ENCODE data around the gene NFATC1.

NFATC1 gene

DNA sequence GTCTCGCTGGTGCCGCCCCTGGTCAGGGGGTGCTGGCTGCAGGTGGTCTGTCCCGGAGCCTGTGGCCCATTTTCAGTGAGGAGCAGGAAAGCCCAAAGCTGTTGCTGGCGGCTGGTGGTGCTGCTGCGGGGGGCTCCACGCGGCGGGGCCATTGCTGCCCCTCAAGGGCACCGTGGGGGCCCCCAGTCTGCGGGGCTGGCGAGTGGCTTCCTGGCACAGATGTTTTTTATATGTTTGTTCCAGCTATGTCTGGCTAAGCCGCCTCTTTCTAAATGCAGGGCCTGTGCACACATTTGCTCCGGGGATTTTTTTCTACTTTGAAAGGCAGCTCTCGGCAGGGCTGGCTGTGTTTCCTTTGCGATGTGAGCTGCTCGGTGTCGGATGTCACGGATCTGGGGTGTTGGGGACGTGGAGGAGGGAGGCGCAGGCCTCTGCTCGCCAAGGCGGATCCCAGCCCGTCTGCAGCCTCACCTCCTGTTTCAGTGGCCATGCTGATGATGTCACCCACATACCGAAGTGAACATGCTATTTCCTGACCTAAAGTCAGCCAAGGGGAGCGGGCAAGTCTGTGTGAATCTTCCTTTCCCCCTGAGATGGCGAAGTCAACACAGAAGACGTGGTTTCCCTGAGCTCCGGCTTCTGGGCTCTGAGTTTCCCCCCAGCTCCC lies 171.9 kb downstream of the NFATC1 start:
- no peaks in the 10 kb centered on the region for H3K36me3 ChIP-seq
- H3K27ac ChIP-seq, result no peak overlapping the region
- TF ChIP-seq, protein P1, sequence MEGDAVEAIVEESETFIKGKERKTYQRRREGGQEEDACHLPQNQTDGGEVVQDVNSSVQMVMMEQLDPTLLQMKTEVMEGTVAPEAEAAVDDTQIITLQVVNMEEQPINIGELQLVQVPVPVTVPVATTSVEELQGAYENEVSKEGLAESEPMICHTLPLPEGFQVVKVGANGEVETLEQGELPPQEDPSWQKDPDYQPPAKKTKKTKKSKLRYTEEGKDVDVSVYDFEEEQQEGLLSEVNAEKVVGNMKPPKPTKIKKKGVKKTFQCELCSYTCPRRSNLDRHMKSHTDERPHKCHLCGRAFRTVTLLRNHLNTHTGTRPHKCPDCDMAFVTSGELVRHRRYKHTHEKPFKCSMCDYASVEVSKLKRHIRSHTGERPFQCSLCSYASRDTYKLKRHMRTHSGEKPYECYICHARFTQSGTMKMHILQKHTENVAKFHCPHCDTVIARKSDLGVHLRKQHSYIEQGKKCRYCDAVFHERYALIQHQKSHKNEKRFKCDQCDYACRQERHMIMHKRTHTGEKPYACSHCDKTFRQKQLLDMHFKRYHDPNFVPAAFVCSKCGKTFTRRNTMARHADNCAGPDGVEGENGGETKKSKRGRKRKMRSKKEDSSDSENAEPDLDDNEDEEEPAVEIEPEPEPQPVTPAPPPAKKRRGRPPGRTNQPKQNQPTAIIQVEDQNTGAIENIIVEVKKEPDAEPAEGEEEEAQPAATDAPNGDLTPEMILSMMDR (IDR thresholded peaks at IDR 0.05), result no peak
- H3K9me3 ChIP-seq, result no peaks in the 10 kb centered on the region
- H3K4me3 ChIP-seq (ENCODE audit: low read depth in 1 of 2, low read length in 1 of 2), result no peak overlapping the region
- peaks cover 0 to 10% of the 10 kb centered on the region in 2 experiments for H3K4me1 ChIP-seq (ENCODE audit: control insufficient read depth in 1 of 2, insufficient read depth in 1 of 2, low read depth in 1 of 2, low read length in 1 of 2)
- H3K27me3 ChIP-seq, result no peaks in the 10 kb centered on the region

DNA sequence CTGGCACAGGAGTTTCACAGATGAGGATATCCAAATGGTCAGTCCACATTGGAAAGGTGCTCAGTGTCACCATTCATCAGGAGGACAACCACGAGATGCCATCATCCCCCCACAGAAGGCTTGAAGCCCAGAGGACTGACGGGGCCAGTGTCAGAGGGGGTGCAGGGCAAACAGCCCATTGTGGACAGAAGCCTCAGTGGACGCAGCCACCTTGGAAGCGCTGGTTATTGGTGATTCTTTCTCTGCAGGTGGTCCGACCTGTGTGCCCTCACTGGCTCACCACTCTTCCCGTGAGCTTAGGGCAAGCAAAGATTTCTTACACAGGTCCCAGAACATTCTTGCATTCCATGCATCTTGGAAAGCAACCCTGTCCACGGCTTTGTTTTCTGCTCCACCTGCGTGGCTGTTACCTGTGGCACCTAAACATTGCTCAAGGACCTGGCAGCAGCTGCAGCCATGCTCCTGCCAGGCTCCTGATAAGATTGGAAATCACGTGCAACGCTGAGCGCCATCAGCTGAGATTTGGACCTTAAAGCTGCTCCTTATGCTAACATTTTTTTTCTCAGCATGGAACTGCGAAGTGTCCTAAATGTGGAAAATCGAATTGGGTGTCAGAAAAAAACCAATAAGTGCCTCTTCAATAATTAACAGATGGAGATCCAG lies 172.9 kb downstream of the NFATC1 start:
- TF ChIP-seq, protein P1 (IDR thresholded peaks at IDR 0.05), result no peak
- H3K4me1 ChIP-seq (ENCODE audit: control insufficient read depth in 1 of 2, insufficient read depth in 1 of 2, low read depth in 1 of 2, low read length in 1 of 2), result peaks cover 0 to 10% of the 10 kb centered on the region in 2 experiments
- H3K27ac ChIP-seq, result no peak overlapping the region
- no peaks in the 10 kb centered on the region for H3K9me3 ChIP-seq
- no peaks in the 10 kb centered on the region for H3K27me3 ChIP-seq
- H3K4me3 ChIP-seq (ENCODE audit: low read depth in 1 of 2, low read length in 1 of 2), result no peak overlapping the region
- H3K36me3 ChIP-seq, result no peaks in the 10 kb centered on the region

DNA sequence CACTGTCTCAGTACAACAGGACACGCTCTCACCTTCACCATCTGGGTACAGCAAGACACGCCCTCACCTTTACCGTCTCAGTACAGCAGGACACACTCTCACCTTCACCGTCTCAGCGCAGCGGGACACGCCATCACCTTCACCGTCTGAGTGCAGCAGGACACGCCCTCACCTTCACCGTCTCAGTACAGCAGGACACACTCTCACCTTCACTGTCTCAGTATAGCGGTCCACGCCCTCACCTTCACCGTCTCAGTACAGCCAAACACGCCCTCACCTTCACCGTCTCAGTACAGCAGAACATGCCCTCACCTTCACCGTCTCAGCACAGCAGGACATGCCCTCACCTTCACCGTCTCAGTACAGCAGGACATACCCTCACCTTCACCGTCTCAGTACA lies 174.0 kb downstream of the NFATC1 start:
- Histone ChIP-seq H3K27ac (no peak overlapping the region), H3K27me3 (no peaks in the 10 kb centered on the region), H3K9me3 (no peaks in the 10 kb centered on the region), H3K4me1 (ENCODE audit: control insufficient read depth in 1 of 2, insufficient read depth in 1 of 2, low read depth in 1 of 2, low read length in 1 of 2) (peaks cover under 1 to 11% of the 10 kb centered on the region in 2 experiments), H3K4me3 (ENCODE audit: low read depth in 1 of 2, low read length in 1 of 2) (no peak overlapping the region), H3K36me3 (no peaks in the 10 kb centered on the region)
- TF ChIP-seq, protein P1 (IDR thresholded peaks at IDR 0.05), result no peak

DNA sequence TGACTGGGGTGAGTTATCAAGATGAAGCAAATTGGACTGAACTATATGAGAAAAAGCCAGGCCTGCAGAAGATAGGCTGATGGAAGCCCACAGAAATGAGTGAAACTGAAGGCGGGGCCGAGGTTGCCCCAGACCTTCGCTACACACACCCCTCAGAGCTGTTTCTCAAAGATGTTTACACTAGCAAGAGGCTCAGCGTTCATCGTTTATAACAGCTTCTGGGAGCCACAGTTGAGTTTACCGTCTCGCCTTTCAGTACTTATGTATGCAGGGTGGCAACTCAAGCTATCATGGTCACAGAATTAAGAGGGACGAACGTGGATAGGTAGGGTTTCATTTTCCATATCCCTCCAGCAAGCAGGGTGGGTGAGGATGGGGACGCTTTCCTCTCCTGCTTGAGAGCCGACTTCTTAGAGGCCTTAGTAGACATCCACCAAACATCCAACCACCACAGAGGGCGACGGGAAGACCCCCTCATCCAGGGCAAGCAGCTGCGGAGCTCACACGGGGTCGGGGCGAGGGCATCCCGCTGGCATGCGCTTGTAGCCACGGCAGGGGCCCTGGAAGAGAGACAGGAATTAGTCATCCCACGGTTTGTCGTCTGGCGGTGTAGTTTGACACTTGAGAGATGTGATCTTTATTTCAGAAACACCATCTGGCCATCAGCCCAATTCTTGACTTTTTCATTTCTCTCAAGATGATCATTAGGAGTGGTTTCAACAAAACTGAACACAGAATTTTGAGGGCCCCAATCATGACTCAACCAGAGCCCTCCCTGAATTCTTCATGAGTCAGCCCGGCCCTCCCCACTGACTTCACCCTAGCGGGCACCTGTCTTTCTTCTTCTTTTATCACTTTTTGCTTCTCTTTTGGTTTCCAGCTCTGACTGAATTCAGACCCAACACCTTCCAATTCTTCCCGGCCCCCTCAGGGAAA lies 174.8 kb downstream of the NFATC1 start:
- TF ChIP-seq, protein P1 (IDR thresholded peaks at IDR 0.05), result no peak
- no peaks in the 10 kb centered on the region for H3K9me3 ChIP-seq
- H3K27me3 ChIP-seq, result no peaks in the 10 kb centered on the region
- no peak overlapping the region for H3K4me3 ChIP-seq (ENCODE audit: low read depth in 1 of 2, low read length in 1 of 2)
- H3K4me1 ChIP-seq (ENCODE audit: control insufficient read depth in 1 of 2, insufficient read depth in 1 of 2, low read depth in 1 of 2, low read length in 1 of 2), result peaks cover 7 to 12% of the 10 kb centered on the region in 2 experiments
- H3K36me3 ChIP-seq, result no peaks in the 10 kb centered on the region
- H3K27ac ChIP-seq, result no peak overlapping the region

- Histone ChIP-seq H3K27me3 (no peaks in the 10 kb centered on the region), H3K9me3 (no peaks in the 10 kb centered on the region), H3K4me3 (ENCODE audit: low read depth in 1 of 2, low read length in 1 of 2) (no peak overlapping the region), H3K4me1 (ENCODE audit: control insufficient read depth in 1 of 2, insufficient read depth in 1 of 2, low read depth in 1 of 2, low read length in 1 of 2) (peaks cover 7 to 11% of the 10 kb centered on the region in 2 experiments), H3K36me3 (no peaks in the 10 kb centered on the region), H3K27ac (no peak overlapping the region)
- TF ChIP-seq, protein P1 (IDR thresholded peaks at IDR 0.05), result no peak
Measured at GRCh38 chr18:79571211-79572092, 175.7 kb downstream of the NFATC1 start.
